Spleen (tissue), 11 donors: ENCODE data around the gene ELOVL4. TPM values are rescaled to one million over a fixed set of nuclear protein-coding genes. Genes with fewer than 3 reads are reported as not detected.

Source experiments
- DNase-seq: peaks from one replicate; pipeline ENCODE4 v3.0.0-alpha.2; 2020
- H3K27ac ChIP-seq, 8 donors: fragments of 200-600 bp; sonication (generic) in 7 of 8; 1 replicate in 4 of 8; 2 replicates in 4 of 8; pipeline versions ENCODE4 v1.5.0 to v1.8.0; 2016 to 2021; ENCODE audit warnings: inconsistent platforms in 4 of 8, mild to moderate bottlenecking in 4 of 8, moderate library complexity in 1 of 8
- H3K27me3 ChIP-seq, 7 donors: fragments of 200-600 bp; sonication (generic) in 6 of 7; replicated peaks in 1 of 7; 1 replicate in 4 of 7; 2 replicates in 3 of 7; pipeline versions ENCODE4 v1.5.0 to v1.8.0; 2016 to 2021; ENCODE audit warnings: inconsistent platforms in 3 of 7, mild to moderate bottlenecking in 1 of 7
- H3K36me3 ChIP-seq, 6 donors: fragments of 200-600 bp; sonication (generic) in 5 of 6; 1 replicate in 4 of 6; 2 replicates in 2 of 6; pipeline versions ENCODE4 v1.5.0 to v1.8.0; 2016 to 2021; ENCODE audit warnings: inconsistent platforms in 2 of 6
- H3K4me1 ChIP-seq, 6 donors: fragments of 200-600 bp; sonication (generic) in 5 of 6; 1 replicate in 3 of 6; 2 replicates in 3 of 6; pipeline versions ENCODE4 v1.5.0 to v1.8.0; 2016 to 2021; ENCODE audit warnings: inconsistent platforms in 3 of 6
- H3K4me3 ChIP-seq, 8 donors: fragments of 200-600 bp; sonication (generic) in 7 of 8; 1 replicate in 4 of 8; 2 replicates in 4 of 8; pipeline versions ENCODE4 v1.5.0 to v1.8.0; 2016 to 2021; ENCODE audit warnings: inconsistent platforms in 4 of 8, mild to moderate bottlenecking in 4 of 8, moderate library complexity in 2 of 8
- H3K9me3 ChIP-seq, 8 donors: fragments of 200-600 bp; sonication (generic) in 7 of 8; 1 replicate in 4 of 8; 2 replicates in 4 of 8; pipeline versions ENCODE4 v1.5.0 to v1.8.0; 2016 to 2021; ENCODE audit warnings: inconsistent platforms in 4 of 8
- CTCF ChIP-seq, 11 experiments: fragments of 200-600 bp in 7 of 11; fragments of 450-650 bp in 4 of 11; sonication (generic) in 4 of 11; IDR thresholded peaks in 8 of 11; conservative IDR thresholded peaks in 3 of 11; 1 replicate in 7 of 11; 2 replicates in 4 of 11; pipeline versions ENCODE4 v1.4.0 to v1.8.0; 2016 to 2021; ENCODE audit warnings: antibody characterized with exemption in 11 of 11, inconsistent platforms in 4 of 11, mild to moderate bottlenecking in 1 of 11
- POLR2A ChIP-seq, 3 donors: fragments of 450-650 bp; IDR thresholded peaks; one replicate each; pipeline ENCODE4 v1.5.1; 2017; ENCODE audit warnings: antibody characterized with exemption in 3 of 3, mild to moderate bottlenecking in 1 of 3
- POLR2AphosphoS5 ChIP-seq, 3 donors: sonication (generic); formaldehyde crosslinking; IDR thresholded peaks; one replicate each; pipeline ENCODE4 v1.5.1; 2017; ENCODE audit warnings: antibody characterized with exemption in 3 of 3
- WGBS, 5 donors: extraction: QIAGEN DNeasy Blood & Tissue Kit in 3 of 5; methylation state at CpG; one replicate each; pipeline versions ENCODE4 v1.1.5 to v1.1.7; 2013 to 2018; 5-methylcytosine and 5-hydroxymethylcytosine counted together
- intact Hi-C: fragments of 100-400 bp; cut with DNase I; formaldehyde crosslinking; loops from one replicate; pipeline ENCODE4 v1.15.0; 2023; ENCODE audit warnings: low total_unique reads
- polyA plus RNA-seq, 3 donors: library from polyadenylated mRNA; stranded (reverse); fragments of 200-250 nt; gene quantifications; one replicate each; pipeline ENCODE4 v1.2.1, GENCODE V29; 2013
- total RNA-seq, 7 donors: library from RNA; depleted of rRNA in 3 of 7; stranded (reverse); fragments of >200 nt in 3 of 7; fragmentation: NEBNext Ultra II Directional in 4 of 7; extraction: Animal tissue kit (Norgen Biotek cat#: 25700) in 4 of 7; gene quantifications; one replicate each; pipeline versions ENCODE4 v1.1.0 to v1.2.1, GENCODE V29; 2016 to 2021
- donor health status: healthy with polysubstance abuse.
- donor health status: DM: no; HTN: no; CAD: no; lungs with moderate emphysema.
- donor health status: DM: no; HTN: no; CAD: no.
- donor health status: Bipolar disorder and iron deficiency.
- donor health status: healthy.
- donor health status: DM: no; HTN: no; CAD: no.
- donor health status: DM: yes; HTN: yes; CAD: no.

Gene ELOVL4
- total and polyA plus RNA-seq, 10 donors, result 0.17 to 0.77 (median 0.25) TPM

GRCh38 chr6:79898076-79898475 is 49.3 kb downstream of the ELOVL4 start:
- Histone ChIP-seq H3K27me3 (no peaks in the 10 kb centered on the region), H3K27ac (no peak overlapping the region), H3K9me3 (peaks cover 0 to 3% (median 0%) of the 10 kb centered on the region in 8 donors), H3K4me3 (no peak overlapping the region), H3K36me3 (no peaks in the 10 kb centered on the region), H3K4me1 (no peaks in the 10 kb centered on the region)
- no peak for DNase-seq
- intact Hi-C loops, result no loop called here
- no peak for TF ChIP-seq POLR2AphosphoS5 (IDR thresholded peaks at IDR 0.05)
- no peak for TF ChIP-seq CTCF (IDR thresholded peaks at IDR 0.05 in 8 of 11, conservative IDR thresholded peaks at IDR 0.05 in 3 of 11)
- no peak for TF ChIP-seq POLR2A (IDR thresholded peaks at IDR 0.05)
- WGBS, 5 donors, result 85 to 97% (median 86%) methylated on average over 1 of the region's 1 CpG

- intact Hi-C loops, result no loop called here
- 72 to 86% (median 81%) methylated on average over 5 of the region's 5 CpGs for WGBS, 5 donors
Measured at GRCh38 chr6:79896075-79896449, 51.3 kb downstream of the ELOVL4 start.

GRCh38 chr6:79895382-79896074 is 51.8 kb downstream of the ELOVL4 start:
- Histone ChIP-seq H3K4me1 (no peaks in the 10 kb centered on the region), H3K27me3 (no peaks in the 10 kb centered on the region), H3K9me3 (peaks cover 0 to 12% (median 7%) of the 10 kb centered on the region in 8 donors), H3K27ac (no peak overlapping the region), H3K4me3 (no peak overlapping the region), H3K36me3 (no peaks in the 10 kb centered on the region)
- no peak for TF ChIP-seq POLR2AphosphoS5 (IDR thresholded peaks at IDR 0.05)
- no peak for TF ChIP-seq CTCF (IDR thresholded peaks at IDR 0.05 in 8 of 11, conservative IDR thresholded peaks at IDR 0.05 in 3 of 11)
- TF ChIP-seq POLR2A (IDR thresholded peaks at IDR 0.05), result no peak
- no peak for DNase-seq
- intact Hi-C loops, result no loop called here

More at GRCh38 chr6:79896075-79896449, 51.3 kb downstream of the ELOVL4 start:
- Histone ChIP-seq H3K4me1 (no peaks in the 10 kb centered on the region), H3K4me3 (no peak overlapping the region), H3K27ac (no peak overlapping the region), H3K36me3 (no peaks in the 10 kb centered on the region), H3K27me3 (no peaks in the 10 kb centered on the region), H3K9me3 (peaks cover 0 to 6% (median 3%) of the 10 kb centered on the region in 8 donors)
- no peak for DNase-seq
- TF ChIP-seq POLR2A (IDR thresholded peaks at IDR 0.05) (no peak), CTCF (IDR thresholded peaks at IDR 0.05 in 8 of 11, conservative IDR thresholded peaks at IDR 0.05 in 3 of 11) (no peak), POLR2AphosphoS5 (IDR thresholded peaks at IDR 0.05) (no peak)

- Histone ChIP-seq H3K27ac (no peak overlapping the region), H3K4me3 (no peak overlapping the region), H3K9me3 (peaks cover 0 to 13% (median 7%) of the 10 kb centered on the region in 8 donors), H3K36me3 (no peaks in the 10 kb centered on the region), H3K4me1 (no peaks in the 10 kb centered on the region), H3K27me3 (no peaks in the 10 kb centered on the region)
- intact Hi-C loops, result no loop called here
- DNase-seq, result no peak
- TF ChIP-seq CTCF (IDR thresholded peaks at IDR 0.05 in 8 of 11, conservative IDR thresholded peaks at IDR 0.05 in 3 of 11) (no peak), POLR2A (IDR thresholded peaks at IDR 0.05) (no peak), POLR2AphosphoS5 (IDR thresholded peaks at IDR 0.05) (no peak)
- 64 to 72% (median 67%) methylated on average over 1 of the region's 1 CpG for WGBS, 5 donors
Measured at GRCh38 chr6:79894939-79895338, 52.4 kb downstream of the ELOVL4 start.
